GM12801 (cell line): ENCODE measurements around the gene ANKRD1.

Experiments used
- TF ChIP-seq, protein P1 (sequence below): IDR thresholded peaks from one replicate; pipeline ENCODE4 v1.5.1; 2011; ENCODE audit warnings: control low read depth; ENCODE audit not compliant: insufficient read length; ENCODE audit errors: extremely low read depth

The ANKRD1 gene

DNA sequence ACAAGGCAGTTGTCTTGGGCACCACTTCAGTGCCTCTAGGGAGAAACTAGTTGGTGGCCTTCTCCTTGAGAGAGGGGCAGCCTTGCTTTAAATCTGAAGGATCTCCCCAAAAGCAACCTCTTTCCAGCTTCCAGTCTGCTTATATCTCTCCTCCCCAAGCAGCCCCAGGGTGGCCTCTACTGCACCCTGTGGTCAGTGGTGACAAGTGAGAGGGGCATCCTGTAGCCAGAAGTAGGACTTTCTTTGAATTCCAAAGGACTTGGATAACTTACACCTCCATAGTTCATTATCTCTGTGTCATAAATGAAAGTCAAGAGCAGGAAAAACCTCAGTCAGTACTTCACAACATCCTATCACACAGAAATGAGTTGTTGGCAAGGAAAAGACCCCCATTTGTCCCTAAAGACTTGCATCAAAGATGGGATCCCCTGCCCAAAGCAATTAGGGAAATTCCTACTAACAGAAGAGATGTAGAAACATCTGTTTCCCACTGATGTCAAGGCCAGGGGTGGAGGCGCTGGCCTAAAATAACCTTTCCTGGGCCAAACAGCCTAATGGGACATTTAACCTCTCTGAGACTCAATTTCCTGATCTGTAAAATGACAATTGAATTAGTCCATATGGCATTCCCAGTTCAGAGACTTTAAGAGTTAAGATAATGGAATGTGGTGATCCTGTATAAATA, 44.0 kb upstream of the ANKRD1 start:
- TF ChIP-seq, protein P1, sequence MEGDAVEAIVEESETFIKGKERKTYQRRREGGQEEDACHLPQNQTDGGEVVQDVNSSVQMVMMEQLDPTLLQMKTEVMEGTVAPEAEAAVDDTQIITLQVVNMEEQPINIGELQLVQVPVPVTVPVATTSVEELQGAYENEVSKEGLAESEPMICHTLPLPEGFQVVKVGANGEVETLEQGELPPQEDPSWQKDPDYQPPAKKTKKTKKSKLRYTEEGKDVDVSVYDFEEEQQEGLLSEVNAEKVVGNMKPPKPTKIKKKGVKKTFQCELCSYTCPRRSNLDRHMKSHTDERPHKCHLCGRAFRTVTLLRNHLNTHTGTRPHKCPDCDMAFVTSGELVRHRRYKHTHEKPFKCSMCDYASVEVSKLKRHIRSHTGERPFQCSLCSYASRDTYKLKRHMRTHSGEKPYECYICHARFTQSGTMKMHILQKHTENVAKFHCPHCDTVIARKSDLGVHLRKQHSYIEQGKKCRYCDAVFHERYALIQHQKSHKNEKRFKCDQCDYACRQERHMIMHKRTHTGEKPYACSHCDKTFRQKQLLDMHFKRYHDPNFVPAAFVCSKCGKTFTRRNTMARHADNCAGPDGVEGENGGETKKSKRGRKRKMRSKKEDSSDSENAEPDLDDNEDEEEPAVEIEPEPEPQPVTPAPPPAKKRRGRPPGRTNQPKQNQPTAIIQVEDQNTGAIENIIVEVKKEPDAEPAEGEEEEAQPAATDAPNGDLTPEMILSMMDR = no peak

DNA sequence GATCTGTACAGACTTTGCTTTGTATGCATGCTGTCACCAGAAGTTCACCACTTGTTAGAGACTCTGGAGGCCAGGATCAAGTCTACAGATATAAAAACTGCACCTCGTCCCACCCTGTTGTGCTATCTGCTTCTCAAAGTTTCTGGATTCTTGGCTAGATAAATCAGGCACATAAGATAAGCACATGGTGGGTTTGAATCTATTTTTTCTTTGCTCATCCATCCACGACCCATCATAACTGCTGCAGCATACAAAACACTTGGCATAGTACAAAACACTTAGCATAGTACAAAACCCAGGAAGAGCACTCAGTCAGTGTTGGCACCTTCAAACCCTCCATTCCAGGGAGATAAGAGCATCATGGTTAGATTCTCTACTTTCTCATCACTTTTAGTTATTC, 42.4 kb upstream of the ANKRD1 start:
- TF ChIP-seq, protein P1 = no peak

DNA sequence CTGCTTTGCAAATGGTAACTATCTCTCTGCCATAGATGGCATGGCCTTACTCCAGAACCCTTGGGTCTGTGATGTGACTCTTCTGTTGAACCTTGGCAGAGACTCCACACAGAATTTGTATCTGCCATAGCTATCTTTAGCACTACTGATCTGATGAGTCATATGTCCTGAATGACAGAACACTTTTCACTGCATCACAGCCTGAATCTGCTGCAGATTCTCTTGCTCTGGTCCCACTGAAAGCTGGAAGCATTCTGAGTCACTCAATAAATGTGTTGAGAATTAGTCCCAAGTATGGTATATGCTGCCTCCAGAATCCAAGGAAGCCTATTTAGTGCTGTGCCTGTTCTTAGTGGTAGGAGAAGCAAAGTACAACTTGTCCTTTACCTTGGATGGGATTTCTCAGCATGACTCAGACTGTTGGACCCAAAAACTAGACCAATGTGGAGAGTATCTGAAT, 39.5 kb upstream of the ANKRD1 start:
- TF ChIP-seq, protein P1 = no peak

DNA sequence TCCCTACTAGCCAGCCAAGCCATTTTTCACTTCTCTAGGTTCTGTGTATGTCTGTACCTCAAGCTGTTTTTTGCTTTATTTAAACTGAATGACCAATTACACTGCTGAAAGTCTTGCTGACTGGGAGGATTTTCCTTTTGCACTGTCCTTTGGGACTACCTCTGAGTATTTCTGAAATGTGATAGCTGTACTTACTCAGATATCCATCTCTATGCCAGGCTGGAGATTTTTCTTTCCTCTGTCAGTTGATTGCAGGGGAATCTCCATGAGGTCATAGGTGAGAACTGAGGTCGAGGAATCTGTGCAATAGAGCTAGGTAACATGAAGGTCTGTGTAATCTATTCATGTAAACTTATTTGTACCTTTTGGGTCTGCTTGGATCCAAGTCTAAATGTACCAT, 38.9 kb upstream of the ANKRD1 start:
- TF ChIP-seq, protein P1 = no peak

DNA sequence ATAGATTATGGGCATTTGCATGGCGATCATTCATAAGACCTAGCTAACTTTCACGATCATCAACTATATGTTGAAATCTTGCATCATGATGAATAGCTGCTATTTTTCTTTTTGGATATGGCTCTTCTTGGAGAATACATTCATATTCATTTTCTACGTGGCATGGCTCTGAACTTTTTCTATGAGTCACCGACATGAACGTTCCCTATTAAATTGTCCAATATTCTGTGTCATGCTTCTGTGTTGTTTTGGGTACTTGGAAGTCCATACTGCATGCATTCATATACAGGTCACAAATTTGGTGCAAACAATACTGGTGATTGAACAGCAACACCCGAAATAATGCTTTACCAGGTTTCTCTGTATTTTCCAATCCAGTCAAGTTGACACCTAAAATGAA, 37.9 kb upstream of the ANKRD1 start:
- TF ChIP-seq, protein P1 = no peak

DNA sequence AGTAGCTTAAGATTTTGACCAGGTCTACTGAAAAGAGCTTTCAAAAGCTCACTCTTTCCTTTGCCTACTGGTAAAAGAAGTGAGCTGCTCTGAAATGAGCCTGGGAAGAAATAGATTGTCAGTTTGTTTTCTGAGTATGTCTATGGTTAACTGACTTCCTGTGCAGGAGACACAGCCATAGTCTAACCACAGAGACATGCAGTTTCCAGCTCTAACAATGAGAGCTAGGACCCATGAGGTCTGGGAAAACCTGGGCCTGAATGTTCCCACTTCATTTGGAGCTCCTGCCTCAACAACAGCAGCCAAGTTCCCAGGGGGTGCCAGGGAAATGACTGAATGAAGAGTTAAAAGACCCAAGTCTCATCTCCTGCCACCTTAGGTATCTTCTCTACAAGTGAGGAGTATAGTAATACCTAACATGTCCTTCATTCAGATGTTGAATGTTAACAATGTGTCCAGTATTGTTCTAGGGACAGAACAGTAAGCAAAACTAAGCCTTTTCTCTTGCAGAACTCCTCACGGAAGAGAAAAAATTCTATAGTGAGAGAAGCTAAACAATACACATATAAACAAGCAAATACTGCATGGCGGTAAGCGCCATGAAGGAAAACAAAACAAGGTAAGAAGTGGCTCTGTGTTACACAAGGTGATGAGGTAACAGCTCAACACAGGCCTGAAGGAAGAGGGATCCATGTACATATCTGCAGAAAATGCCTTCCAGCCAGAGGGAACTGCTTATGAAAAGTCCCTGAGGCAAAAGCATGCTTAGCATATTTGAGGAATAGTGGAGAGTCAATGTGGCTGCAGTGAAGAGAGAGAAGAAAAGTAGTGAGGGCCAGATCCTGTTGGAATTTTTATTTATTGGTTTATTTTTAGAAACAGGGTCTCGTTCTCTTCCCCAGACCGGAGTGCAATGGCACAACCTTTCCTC, 26.4 kb upstream of the ANKRD1 start:
- TF ChIP-seq, protein P1 = no peak

DNA sequence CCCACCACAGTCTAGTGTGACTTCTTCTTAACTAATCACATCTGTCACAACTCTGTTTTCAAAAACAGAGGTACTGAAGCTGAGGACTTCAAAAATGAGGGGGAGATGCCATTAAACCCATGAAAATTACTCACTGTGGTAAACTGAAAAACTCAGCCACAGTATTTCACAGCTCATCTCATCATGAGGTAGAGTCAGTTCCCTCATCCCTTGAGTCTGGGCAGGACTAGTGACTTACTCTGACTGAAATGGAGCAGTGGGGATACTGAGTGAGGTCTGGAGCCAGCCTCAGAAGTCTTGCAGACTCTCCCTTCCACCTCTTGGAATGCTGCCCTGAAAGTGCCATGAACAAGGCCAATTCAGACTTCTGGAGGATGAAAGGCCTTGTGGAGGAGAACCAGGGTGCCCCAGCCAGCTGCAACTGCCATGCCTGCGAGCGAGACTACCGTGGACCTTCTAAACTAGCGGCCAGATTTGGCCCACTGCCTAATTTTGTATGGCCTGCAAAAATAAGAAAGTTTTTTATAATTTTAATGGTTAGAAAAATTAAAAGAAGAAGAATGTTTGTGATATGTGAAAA, 24.7 kb upstream of the ANKRD1 start:
- TF ChIP-seq, protein P1 = no peak
